HG03159 (cell line): Measurements from ENCODE around the gene GAS5.
"Not testable (repeated sequence)": the region's sequence is repeated elsewhere in the genome, so short reads cannot be mapped to it uniquely, and the experiment has no call there.

Experiments
- ATAC-seq: cut with Tn5 transposase; IDR thresholded peaks from one replicate; pipeline ENCODE4 v1.9.1; 2021; ENCODE audit warnings: mild to moderate bottlenecking, moderate library complexity; ENCODE audit not compliant: unreplicated experiment

The GAS5 gene

GRCh38 chr1:173870252-173871075 lies 2.7 kb upstream of the GAS5 start:
- ATAC-seq: no peak

GRCh38 chr1:173869021-173869359 lies 1.2 kb upstream of the GAS5 start:
- ATAC-seq: no peak

DNA sequence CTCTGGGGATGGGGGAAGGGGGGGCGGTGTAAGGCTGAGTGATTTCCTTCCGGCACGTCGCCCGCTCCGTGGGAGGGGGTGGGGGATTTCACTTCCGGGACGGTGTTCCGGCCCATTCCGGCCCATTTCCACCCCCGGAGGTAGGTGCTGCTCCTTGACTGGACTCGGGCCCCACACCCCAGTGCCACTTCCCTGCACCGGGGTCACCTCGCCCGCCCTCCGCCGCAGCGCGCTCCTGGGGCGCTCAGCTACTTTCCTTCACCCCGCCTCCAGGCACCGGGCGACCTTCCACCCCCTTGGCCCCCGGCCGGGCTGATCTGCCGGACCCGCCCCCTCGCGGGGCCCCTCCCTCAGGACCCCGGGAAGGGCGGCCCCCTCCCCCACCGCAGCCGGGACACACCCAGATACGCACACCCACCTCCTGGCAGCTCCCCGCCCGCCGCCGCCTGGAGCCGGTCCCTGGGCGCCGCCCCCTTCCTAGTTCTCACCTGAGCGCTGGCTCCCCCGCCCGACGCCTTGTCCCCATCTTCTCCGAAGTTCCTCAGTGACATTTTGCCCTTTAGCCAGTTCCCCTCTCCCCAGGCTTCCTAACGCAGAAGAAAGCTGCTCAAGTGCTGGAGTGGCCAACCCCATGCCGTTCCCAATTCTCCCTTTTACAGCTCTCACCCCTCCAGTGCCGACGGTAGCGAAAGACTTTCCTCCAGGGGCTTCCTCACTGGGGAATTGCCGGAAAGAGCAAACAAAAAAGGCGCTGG lies 654 bp upstream of the GAS5 start, which contains the start of gene ZBTB37:
Gene ZBTB37 (plus strand): TSS at position 115 of the 755 bp plus-strand sequence. CDS start 1,846 bp downstream, outside the sequence.
- ATAC-seq: peak; percentile 61

- no peak for ATAC-seq
Measured at GRCh38 chr1:173867141-173867752, 542 bp downstream of the GAS5 start.

GRCh38 chr1:173866413-173867115 lies 1.2 kb downstream of the GAS5 start:
- ATAC-seq: no peak

GRCh38 chr1:173865468-173866164 lies 2.2 kb downstream of the GAS5 start:
- ATAC-seq: no peak

DNA sequence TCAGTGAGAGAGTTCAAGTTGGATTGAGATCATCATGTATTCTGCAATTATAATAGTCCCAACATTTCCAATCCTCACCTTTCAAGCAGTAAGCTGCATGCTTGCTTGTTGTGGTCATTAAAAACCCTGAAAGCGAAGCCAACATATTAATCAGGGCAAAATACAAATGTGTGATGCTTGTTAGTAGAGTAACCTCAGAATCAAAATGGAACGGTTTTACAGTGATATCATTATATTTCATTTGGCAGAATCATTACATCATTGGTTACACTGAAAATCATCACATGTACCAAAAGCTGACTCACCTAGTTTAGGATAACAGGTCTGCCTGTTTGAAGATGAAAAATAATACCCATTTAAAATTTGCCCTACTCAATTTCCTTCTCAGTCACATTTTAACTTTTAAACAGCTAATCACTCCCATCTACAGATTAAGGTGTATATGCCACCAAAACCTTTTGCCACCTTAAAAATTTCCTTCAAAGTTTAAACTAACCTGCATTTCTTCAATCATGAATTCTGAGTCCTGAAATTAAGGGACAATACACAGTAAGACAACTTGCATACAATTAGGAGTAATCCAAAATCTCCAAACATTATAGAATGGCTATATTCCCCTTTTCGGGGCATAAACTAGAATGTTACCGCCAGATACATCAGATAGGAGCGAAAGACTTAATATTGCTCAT lies 3.5 kb downstream of the GAS5 start:
- ATAC-seq: no peak

DNA sequence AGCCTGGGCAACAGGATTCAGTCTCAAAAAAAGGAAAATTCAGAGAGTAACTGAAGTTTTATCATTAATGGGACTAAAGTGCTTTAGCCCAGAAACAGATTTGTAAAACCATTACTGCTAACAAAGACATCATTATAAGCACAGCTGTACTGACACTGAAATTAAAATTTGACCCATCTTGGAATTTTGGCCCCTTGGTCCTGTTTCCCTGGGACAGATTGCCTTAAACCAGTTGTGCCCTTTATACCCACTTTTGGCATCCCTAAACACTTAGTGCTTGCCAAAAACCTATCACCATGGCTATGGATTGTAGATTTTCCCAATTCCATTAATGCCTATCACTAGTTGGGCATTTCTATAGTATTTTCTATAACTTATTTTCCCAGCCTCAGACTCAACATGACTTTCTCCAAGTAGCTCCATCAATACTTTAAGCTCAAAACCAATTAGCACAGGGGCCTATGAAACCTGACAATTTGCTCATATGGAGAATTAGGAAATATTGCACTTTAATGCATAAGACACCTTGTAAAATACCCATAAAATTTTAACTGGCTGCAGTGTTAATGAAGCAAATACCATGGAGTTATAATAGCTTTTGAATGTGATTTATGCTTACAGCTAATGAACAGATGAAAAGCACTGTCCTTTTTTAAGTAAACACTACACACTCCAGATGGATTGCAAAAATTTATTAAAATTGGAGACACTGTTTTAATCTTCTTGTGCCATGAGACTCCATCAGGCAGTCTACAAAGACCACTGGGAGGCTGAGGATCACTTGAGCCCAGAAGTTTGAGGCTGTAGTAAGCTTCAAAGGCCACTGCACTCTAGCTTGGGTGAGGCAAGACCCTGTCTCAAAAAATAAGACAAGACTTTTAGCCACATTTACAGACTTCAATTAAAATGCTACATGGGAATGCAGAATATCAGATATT lies 4.3 kb downstream of the GAS5 start:
- ATAC-seq: no peak

DNA sequence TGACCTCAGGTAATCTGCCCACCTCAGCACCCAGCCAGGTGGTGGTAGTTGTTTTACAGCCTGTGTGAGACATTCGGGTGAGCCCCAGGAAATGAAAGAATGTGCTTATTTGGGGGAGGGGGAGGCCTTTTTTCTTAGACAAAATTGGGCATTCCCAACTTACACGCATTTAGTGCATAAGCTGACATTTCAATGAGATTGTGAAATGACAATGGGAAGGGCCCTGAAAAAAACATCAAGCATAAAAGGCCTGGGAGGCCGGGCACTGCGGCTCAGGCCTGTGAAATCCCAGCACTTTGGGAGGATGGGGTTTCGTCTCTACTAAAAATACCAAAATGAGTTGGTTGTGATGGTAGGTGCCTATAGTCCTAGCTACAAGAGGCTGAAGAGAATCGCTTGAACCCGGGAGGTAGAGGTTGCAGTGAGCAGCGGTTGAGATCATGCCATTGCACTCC lies 5.0 kb downstream of the GAS5 start:
- ATAC-seq: no peak

- not testable (repeated sequence) for ATAC-seq
Measured at GRCh38 chr1:173862146-173862768, 5.5 kb downstream of the GAS5 start.

DNA sequence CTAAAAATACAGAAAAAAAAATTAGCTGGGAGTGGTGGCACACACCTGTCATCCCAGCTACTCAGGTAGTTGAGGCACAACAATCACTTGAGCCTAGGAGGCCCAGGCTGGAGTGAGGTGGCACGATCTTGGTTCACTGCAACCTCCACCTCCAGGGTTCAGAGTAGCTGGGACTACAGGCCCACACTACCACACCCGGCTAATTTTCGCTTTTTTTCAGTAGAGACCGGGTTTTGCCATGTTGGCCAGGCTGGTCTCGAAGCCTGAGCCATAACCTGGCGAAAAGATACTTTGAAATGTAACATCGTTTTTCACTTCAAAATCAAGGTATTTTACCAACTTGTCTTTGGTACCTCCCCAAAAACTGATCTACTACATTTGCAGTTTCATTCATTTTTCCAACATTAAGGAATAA lies 6.1 kb downstream of the GAS5 start:
- ATAC-seq: no peak

GRCh38 chr1:173860065-173860464 lies 7.7 kb downstream of the GAS5 start:
- no peak for ATAC-seq

DNA sequence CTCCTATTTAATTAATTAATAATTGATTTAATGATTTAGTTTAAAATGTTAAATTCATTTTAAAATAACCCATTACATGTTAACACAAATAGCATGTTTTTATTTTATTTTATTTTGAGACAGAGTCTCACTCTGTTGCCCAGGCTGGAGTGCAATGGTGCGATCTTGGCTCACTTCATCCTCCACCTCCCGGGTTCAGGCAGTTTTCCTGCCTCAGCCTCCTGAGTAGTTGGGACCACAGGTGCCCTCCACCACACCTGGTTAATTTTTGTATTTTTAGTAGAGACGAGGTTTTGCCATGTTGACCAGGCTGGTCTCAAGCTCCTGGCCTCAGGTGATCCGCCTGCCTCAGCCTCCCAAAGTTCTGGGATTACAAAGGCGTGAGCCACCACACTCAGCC lies 8.2 kb downstream of the GAS5 start:
- not testable (repeated sequence) for ATAC-seq

DNA sequence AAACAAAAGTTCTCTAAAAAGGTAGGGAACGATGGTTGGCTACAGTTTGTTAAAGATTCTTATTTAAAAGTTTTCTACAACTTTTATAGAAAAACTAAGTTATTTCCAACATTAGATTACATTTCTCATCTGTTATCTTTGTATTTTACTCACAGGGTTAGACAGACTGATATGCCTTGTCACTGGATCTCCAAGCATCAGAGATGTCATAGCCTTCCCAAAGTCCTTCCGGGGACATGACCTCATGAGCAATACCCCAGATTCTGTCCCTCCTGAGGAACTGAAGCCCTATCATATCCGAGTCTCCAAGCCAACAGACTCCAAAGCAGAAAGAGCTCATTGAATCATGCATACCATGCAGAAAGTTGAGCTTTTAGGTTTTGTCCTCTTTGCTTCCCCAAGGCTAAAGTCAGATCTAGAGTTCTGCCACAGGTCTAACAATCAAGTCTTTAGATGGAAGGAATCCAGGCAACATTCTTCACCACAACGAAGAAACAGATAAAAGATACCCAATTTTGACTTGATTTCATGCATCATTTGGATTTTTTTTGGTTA lies 10.3 kb downstream of the GAS5 start:
- ATAC-seq: no peak

DNA sequence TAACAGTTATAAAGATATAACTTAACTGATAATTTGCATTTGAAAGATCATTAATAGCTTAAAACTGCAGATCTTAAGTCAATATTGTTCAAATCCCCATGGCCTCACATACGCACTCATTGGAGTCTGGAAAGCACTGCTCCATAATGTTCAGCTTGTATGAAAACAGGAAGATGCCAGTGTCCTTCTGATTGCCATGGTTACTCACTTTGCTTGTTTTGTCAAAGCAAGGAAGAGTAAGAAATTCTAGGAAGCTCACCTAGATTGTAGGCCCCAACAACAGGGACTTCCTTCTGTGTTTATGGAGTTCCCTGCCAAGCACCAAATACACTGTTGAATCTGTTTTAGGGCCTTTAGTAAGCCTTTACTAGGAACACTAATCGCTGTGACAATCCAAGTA lies 10.9 kb downstream of the GAS5 start:
- ATAC-seq: no peak

DNA sequence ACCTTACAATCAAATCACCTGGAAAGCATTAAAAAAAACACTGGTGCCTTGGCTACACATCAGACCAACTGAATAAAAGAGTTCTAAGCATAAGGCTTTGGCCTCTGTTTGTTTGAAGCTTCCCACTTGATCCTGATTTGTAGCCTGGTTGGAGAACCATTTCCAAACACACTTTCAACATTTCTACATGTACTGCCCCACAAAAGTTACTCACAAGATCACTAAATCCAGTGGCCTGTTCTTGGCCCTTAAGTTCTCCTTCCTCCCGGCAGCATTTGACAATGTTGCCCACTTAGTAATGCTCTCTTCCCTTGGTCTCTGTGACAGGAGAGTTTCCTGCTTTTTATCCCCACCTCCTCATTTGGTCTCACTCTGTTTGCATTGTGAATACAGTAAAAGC lies 11.8 kb downstream of the GAS5 start:
- no peak for ATAC-seq

DNA sequence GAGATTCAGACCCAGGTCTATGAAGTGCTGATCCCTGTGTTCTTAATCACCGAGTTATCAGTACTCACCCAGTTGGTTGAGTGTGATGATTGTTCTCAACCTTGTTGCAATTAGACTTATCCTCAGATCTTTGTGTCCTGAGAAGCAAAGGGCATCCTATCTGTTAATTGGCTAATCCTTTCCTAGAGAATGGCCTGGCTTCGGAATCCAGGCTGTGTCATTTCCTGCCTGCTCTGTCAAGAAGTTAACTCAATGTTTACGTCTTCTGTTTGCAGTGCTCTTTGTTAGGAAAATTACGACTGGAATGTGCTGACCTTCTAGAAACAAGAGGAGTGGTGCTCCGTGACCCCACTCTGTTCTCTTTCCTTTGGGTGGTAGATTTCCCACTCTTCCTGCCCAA lies 14.7 kb downstream of the GAS5 start:
- no peak for ATAC-seq

DNA sequence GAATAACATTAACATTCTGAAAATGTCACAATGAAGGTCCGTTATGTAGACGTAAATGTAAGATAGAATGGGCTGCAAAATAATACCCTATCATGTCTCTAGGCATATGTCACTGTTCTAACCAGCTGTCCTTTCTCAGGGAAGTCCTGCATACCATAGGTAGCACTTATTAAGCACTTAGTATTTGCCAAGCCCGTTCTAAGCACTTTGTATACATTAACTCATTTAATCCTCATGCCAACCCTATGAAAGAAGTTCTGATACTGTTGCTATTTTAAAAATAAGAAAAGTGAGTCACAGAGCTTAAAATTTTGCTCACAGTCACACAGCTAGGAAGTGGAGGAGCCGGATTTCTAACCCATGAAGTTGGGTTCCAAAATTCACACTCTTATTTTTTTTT lies 15.7 kb downstream of the GAS5 start:
- ATAC-seq: no peak
